Central memory CD4-positive, alpha-beta T cell (primary cell): ENCODE results near the gene ASPRV1.
"Not testable (repeated sequence)": the region's sequence is repeated elsewhere in the genome, so short reads cannot be mapped to it uniquely, and the experiment has no call there.

Experiments used
- DNase-seq: peaks from one replicate; pipeline ENCODE4 v3.0.0; 2022
- total RNA-seq, 3 experiments: gene quantifications; one replicate each; lab custom pipeline; 2026; lab: John Stamatoyannopoulos, UW

ASPRV1 gene
- total RNA-seq = 0 reads per million in 3 experiments

GRCh38 chr2:69961496-69961895 is at the start of gene ASPRV1:
ASPRV1 (minus strand) TSS chr2:69961631; CDS start chr2:69961436, 195 bp downstream.
- no peak for DNase-seq

DNA sequence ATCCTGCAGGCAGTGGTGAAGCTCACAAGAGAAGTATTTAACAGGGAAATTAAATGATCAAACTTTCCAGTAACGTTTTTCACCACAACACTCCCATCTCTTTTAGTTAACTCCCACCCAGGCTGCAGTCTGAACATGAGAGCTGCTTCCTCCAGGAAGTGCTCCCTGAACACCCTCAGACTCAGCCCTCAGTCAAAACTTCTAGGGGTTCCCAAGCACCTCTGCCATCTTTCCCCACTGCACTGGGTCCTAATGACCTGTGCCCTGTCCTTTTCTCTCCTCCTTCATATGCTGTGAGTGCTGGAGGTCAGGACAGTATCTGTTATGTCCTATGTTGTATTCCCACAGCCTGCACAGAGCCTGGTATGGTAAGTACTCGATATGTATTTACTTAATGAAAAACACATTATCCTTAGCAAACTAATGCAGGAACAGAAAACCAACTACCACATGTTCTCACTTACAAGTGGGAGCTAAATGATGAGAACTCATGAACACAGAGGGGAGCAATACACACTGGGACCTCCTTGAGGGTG is 49.2 kb upstream of the ASPRV1 start:
- no peak for DNase-seq

DNA sequence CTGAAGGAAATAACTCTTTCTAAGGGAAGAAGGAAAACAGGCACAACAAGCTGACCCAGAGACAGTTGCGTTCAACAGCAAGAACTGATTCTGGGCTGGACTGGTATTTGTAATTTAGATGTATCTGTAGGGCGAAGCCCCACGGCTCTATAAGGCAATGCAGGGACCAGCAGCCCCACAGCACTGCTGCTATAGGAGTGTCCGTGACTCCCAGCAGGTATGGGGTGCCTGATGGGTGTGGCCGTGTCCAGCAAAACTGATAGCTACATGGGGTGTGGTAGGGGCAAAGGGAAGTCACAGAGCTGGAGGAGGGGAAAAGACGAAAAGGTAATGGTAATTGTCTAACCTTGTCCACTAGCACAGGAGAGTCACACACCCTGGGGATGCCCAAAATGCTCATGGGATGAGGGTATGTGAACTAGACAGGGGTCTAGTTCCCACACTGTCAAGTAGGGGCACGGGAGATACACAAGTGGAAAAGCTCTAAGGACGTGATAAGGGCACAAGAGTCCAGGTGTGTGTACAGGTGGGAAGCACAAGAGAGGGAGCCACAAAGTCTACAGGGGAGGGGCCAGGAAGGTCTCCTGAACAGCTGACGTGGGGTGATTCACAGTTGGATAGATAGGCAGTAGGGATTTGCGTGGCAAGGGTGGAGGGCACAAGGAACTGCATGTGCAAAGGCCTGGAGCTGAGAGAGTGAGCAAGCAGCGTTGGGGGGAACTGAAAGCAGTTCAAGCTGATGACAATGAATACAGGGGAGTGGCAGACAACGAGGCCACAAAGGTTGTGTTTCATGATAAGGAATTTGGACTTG is 48.5 kb upstream of the ASPRV1 start:
- DNase-seq = no peak

DNA sequence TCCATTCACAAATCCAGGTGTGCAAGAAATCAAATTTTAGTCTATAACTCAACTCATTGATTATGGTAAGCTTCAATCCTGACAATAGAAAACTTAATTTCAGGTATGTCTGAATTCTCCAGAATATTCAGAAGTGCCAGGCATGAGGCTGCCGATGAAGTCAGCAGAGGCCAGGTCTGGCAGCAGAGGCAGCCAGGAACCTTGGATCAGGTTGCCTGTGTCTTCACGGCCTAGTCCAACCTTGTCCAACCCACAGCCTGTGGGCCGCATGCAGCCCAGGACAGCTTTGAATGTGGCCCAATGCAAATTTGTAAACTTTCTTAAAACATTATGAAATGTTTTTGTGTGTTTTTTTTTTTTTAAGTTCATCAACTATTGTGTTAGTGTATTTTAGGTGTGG is 46.9 kb upstream of the ASPRV1 start:
- no peak for DNase-seq

DNA sequence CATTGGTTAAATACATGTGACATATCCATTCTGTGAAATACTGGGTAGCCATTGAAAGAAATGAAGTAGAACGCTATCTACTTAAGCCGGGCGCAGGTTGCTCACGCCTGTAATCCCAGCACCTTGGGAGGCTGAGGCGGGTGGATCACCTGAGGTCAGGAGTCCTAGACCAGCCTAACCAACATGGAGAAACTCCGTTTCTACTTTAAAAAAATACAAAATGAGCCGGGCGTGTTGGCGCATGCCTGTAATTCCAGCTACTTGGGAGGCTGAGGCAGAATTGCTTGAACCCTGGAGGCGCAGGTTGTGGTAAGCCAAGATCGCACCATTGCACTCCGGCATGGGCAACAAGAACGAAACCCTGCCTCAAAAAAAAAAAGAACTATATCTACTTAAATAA is 45.7 kb upstream of the ASPRV1 start:
- DNase-seq = no peak

- no peak for DNase-seq
Observed at GRCh38 chr2:70006447-70006784, 45.0 kb upstream of the ASPRV1 start.

GRCh38 chr2:70005752-70006446 is 44.5 kb upstream of the ASPRV1 start:
- no peak for DNase-seq

- DNase-seq = no peak
Observed at GRCh38 chr2:70005216-70005615, 43.8 kb upstream of the ASPRV1 start.

GRCh38 chr2:70003093-70003830 is 41.8 kb upstream of the ASPRV1 start:
- DNase-seq = no peak

- no peak for DNase-seq
Observed at GRCh38 chr2:70002241-70002899, 40.9 kb upstream of the ASPRV1 start.

GRCh38 chr2:70000529-70000928 is 39.1 kb upstream of the ASPRV1 start:
- not testable (repeated sequence) for DNase-seq

DNA sequence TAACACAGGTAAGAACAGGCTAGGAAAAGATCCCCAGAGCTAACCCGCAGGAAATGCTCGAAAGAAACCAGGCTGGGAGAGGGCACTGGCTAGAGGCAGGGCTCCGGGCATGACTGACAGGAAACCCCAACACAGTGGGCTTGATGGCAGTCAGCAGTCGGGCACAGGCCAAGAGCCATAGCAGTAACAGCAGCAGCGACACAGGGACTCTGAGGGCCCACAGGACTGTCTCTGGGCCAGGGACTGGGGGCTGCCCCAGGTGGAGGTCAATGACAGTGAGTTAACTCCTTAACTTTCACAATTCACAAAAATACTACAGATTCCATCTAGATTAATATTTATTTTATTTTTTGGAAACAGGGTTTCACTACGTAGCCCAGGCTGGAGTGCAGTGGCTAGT is 37.3 kb upstream of the ASPRV1 start:
- DNase-seq = no peak

DNA sequence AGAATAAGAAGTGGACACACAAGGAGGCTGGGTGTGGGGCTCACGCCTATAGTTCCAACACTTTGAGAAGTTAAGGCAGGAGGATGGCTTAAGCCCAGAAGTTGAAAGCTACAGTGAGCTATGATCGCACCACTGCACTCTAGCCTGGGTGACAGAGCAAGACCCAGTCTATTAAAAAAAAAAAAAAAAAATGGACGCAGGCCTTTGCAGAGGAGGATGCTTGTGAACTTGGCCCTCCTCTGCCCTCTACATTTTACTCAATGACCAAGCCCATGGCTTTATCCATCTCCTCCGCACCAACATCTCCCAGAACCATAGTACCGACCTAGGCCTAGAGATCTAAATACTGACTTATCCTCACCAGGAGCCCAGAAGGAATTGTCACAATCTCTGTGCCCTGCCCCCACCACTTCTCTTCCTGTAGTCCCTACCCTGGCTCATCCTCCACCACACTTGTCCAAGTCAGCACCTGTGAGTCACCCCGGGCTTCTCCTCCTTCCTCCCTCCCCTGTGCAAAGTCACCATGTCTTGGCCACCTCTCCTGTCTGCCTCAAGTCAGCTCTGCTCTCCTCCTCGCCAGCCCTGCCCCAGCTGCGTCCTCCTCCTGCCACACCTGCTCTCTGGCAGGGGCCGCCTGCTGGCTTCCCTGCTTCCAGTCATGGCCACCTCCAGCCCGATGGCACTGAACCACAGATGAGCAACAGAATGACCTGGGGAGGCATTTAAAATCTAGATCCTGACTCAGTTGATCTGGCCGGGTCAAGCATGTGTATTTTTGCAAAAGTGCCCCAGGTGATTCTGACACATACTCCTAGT is 35.8 kb upstream of the ASPRV1 start:
- DNase-seq = no peak

DNA sequence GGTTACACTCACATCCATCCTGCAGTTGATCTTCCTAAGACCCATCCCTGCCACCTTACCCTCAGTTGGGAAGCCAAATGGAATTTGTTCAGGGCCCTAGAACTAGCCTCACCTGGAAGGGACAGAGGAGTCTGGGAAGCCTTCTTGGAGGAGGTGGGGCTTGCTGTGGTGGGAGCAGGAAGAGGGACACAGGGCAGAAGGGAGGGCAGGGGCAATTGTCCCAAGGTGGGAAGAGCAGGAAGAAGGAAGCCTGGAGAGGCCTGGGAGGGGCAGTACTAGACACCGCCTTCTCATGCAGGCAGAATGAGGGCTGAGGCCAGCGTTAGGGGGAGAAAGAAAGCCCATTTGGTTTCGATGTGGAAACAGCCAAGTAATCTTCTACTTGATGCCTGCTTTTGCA is 34.1 kb upstream of the ASPRV1 start:
- no peak for DNase-seq

DNA sequence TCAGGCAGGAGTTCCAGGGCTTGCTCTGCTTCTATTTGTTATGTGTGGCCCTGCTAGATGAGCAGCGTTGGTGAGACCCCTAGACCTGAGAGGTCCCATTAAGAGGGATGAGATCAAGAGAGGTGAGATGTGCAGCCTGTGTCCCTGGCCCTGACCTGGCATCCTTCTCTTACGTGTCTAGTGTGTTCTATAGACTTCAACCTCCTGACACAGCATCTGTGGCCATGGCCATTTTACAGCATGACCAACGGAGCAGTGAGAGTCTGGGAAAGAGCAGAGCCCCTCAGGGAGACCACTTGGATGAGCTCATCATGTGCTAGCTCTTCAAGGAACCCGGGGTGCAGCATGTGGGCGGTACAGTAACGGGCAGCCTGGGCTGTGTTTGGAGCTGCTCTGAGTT is 32.7 kb upstream of the ASPRV1 start:
- no peak for DNase-seq

DNA sequence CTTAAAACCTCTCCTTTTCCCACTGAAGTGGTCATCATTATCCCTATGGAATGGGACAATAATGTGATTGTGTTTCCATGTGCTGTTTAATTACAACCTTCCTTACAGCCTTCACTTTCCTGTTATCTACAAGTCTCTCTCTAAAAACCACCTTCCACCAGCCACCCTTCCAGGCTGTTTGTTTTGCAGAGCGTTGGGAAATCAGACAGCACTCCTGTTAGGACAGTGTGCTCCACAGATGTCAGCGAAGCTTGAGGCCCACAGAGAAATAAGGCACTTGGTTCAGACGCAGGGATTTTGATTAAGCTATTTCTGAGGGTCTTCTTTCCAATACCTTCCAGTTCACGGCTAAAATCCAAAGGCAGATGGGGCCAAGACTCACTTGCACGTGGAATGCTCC is 32.3 kb upstream of the ASPRV1 start:
- no peak for DNase-seq

DNA sequence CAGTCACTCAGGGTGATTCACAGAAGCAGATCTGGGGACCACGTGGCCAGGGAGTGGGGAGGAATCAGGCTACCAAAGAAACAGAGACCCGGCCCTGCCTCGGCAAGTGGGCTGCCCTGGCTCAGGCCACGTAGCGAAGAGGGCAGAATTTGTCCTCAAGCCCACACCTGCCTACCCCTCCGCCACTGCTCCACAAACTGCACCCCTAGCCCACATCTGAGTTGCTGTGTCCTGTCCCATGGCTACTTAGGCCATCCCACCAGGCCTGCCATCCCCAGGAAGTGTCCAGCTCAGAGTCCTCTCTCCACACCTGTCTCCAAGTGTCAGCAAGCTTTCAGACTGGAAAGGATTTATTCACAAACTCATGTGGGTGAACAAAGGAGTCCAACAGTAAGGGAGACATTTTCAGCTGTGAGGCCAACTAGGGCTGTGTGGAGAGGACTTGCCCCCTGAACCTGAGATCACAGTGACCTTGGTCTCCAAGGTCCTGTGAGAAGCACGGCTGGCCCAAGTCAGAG is 31.7 kb upstream of the ASPRV1 start:
- DNase-seq = no peak

DNA sequence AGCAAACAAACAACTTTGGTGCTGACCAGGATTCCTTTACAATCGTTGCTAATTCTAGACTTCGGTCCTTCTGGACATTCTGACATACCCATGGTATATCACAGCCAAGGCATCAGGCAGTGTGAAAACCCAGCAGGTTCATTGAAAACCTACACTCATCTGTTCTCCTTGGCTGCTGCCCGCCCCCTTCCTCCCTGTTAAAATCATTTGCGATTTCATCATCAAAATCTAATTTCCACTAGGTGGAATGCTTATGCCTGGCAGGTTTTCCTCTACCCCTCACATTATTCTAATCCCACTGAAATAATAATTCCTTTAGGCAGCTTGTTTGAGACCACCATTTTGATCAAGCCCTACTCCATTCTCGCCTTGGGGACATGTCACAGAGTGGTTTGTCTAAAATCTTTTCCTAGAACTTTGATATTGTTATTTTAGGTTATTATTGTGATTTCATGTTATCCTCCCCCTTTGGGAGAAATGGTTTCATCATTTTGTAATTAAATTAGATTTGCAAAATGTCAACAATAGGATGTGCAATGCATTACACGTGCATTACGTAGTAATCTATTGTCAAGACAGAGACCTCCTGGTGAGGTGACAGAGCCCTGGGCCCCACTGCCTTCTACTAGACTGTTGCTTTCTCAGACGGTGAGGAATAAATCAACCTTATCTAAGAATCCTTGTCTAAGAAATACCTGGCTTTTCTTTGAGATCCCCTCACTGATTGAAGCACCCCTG is 31.0 kb upstream of the ASPRV1 start:
- DNase-seq = no peak

- no peak for DNase-seq
Observed at GRCh38 chr2:69989441-69990105, 28.1 kb upstream of the ASPRV1 start.

DNA sequence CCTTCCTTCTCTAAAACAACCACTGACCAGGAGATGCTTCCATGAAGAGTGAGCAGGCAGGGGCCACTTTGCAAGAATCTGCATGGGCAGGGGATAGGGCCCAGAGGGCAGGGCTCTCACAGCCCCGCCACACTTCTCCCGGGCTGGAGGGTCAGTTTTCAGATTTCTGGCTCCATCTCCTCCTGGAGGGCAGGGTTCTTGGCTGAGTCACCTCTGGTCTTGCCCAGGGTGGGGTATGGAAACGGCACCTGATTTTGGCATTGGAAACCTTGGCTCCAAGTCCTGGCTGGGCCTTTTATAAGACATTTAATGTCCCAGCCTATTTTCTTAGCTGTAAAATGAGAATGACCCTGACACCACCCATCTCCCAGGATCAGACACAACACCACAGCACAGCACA is 27.6 kb upstream of the ASPRV1 start:
- no peak for DNase-seq
